Measurements from ENCODE around the gene AGMO. TPM values are rescaled to one million over a fixed set of nuclear protein-coding genes. Genes with fewer than 3 reads are reported as not detected.

The AGMO gene
- total and polyA plus RNA-seq, 2 donors (not counting 1 experiment from before 2014, with no cell fraction given), result 0.06 TPM; not detected in 1

DNA sequence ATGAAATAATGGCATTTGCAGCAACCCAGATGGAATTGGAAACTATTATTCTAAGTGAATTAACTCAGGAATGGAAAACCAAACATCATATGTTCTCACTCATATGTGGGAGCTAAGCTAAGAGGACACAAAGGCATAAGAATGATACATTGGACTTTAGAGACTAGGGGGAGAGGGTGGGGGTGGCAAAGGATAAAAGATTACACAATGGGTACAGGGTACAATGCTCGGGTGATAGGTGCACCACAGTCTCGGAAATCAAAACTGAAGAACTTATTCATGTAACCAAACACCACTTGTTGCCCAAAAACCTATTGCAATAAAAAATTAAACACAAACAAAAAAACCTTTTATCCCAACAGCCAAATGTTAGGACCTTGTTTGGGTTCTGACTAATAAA lies 17.8 kb downstream of the AGMO start:
- Histone ChIP-seq H3K4me1 (ENCODE audit: control insufficient read depth, extremely low read depth, insufficient read depth, low read length) (no peaks in the 10 kb centered on the region), H4K20me1 (ENCODE audit: control insufficient read depth, extremely low read depth, insufficient read depth, low read length) (no peaks in the 10 kb centered on the region), H3K4me3 (replicated peaks in 1 of 4; ENCODE audit: control extremely low read depth in 1 of 4, insufficient read depth in 1 of 4, low read depth in 3 of 4, low read length in 4 of 4) (no peak overlapping the region), H3K9ac (ENCODE audit: insufficient read depth, low read length) (no peak overlapping the region), H3K79me2 (ENCODE audit: control insufficient read depth, insufficient read depth, low read length) (no peaks in the 10 kb centered on the region), H2AFZ (ENCODE audit: low read length) (no peak overlapping the region), H3K9me3 (ENCODE audit: control insufficient read depth, insufficient read depth, low read depth, low read length) (no peaks in the 10 kb centered on the region), H3K27ac (ENCODE audit: insufficient read depth, low read length) (no peak overlapping the region), H3K4me2 (ENCODE audit: extremely low read depth, insufficient read depth, low read length) (no peak overlapping the region), H3K36me3 (ENCODE audit: control insufficient read depth, insufficient read depth, low read length) (no peaks in the 10 kb centered on the region), H3K27me3 (ENCODE audit: control insufficient read depth, insufficient read depth, low read length) (no peaks in the 10 kb centered on the region)
- TF ChIP-seq, protein P1, sequence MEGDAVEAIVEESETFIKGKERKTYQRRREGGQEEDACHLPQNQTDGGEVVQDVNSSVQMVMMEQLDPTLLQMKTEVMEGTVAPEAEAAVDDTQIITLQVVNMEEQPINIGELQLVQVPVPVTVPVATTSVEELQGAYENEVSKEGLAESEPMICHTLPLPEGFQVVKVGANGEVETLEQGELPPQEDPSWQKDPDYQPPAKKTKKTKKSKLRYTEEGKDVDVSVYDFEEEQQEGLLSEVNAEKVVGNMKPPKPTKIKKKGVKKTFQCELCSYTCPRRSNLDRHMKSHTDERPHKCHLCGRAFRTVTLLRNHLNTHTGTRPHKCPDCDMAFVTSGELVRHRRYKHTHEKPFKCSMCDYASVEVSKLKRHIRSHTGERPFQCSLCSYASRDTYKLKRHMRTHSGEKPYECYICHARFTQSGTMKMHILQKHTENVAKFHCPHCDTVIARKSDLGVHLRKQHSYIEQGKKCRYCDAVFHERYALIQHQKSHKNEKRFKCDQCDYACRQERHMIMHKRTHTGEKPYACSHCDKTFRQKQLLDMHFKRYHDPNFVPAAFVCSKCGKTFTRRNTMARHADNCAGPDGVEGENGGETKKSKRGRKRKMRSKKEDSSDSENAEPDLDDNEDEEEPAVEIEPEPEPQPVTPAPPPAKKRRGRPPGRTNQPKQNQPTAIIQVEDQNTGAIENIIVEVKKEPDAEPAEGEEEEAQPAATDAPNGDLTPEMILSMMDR (conservative IDR thresholded peaks at IDR 0.05 in 1 of 2, IDR thresholded peaks at IDR 0.05 in 1 of 2; ENCODE audit: low read depth in 1 of 2, low read length in 2 of 2), result no peak
- TF ChIP-seq EZH2 (IDR thresholded peaks at IDR 0.05; ENCODE audit: low read length, missing control alignments), result no peak
- no peak for DNase-seq (ENCODE audit: low read depth in 2 of 2)

GRCh38 chr7:15543256-15543655 lies 18.6 kb downstream of the AGMO start:
- TF ChIP-seq EZH2 (IDR thresholded peaks at IDR 0.05; ENCODE audit: low read length, missing control alignments), result no peak
- TF ChIP-seq, protein P1 (conservative IDR thresholded peaks at IDR 0.05 in 1 of 2, IDR thresholded peaks at IDR 0.05 in 1 of 2; ENCODE audit: low read depth in 1 of 2, low read length in 2 of 2), result no peak
- Histone ChIP-seq H2AFZ (ENCODE audit: low read length) (no peak overlapping the region), H3K4me1 (ENCODE audit: control insufficient read depth, extremely low read depth, insufficient read depth, low read length) (no peaks in the 10 kb centered on the region), H3K79me2 (ENCODE audit: control insufficient read depth, insufficient read depth, low read length) (no peaks in the 10 kb centered on the region), H4K20me1 (ENCODE audit: control insufficient read depth, extremely low read depth, insufficient read depth, low read length) (no peaks in the 10 kb centered on the region), H3K4me3 (replicated peaks in 1 of 4; ENCODE audit: control extremely low read depth in 1 of 4, insufficient read depth in 1 of 4, low read depth in 3 of 4, low read length in 4 of 4) (no peak overlapping the region), H3K9me3 (ENCODE audit: control insufficient read depth, insufficient read depth, low read depth, low read length) (no peaks in the 10 kb centered on the region), H3K4me2 (ENCODE audit: extremely low read depth, insufficient read depth, low read length) (no peak overlapping the region), H3K27ac (ENCODE audit: insufficient read depth, low read length) (no peak overlapping the region), H3K27me3 (ENCODE audit: control insufficient read depth, insufficient read depth, low read length) (no peaks in the 10 kb centered on the region), H3K9ac (ENCODE audit: insufficient read depth, low read length) (no peak overlapping the region), H3K36me3 (ENCODE audit: control insufficient read depth, insufficient read depth, low read length) (no peaks in the 10 kb centered on the region)
- no peak for DNase-seq (ENCODE audit: low read depth in 2 of 2)

DNA sequence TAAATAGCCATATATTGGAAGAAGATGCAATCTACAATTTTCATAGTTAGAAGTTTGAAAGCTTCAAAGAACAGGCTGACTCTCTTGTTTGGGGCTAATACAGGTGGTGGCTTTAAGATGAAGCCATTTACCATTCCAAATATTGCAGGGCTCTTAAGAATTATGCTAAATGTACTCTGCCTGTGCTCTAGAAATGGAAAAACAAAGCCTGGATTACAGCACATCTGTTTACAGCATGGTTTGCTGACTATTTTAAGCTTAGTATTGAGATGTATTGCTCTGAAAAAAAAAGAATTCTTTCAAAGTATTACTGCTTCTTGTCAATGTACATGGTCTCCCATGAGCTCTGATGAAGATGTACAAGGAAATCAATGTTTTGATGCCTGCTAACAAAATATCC lies 34.2 kb downstream of the AGMO start:
- no peak overlapping the region for H3K4me3 ChIP-seq (replicated peaks in 1 of 4; ENCODE audit: control extremely low read depth in 1 of 4, insufficient read depth in 1 of 4, low read depth in 3 of 4, low read length in 4 of 4)
- H3K36me3 ChIP-seq (ENCODE audit: control insufficient read depth, insufficient read depth, low read length), result no peaks in the 10 kb centered on the region
- no peak overlapping the region for H3K9ac ChIP-seq (ENCODE audit: insufficient read depth, low read length)
- no peak for DNase-seq (ENCODE audit: low read depth in 2 of 2)
- H3K27ac ChIP-seq (ENCODE audit: insufficient read depth, low read length), result no peak overlapping the region
- no peaks in the 10 kb centered on the region for H4K20me1 ChIP-seq (ENCODE audit: control insufficient read depth, extremely low read depth, insufficient read depth, low read length)
- H2AFZ ChIP-seq (ENCODE audit: low read length), result no peak overlapping the region
- no peak overlapping the region for H3K4me2 ChIP-seq (ENCODE audit: extremely low read depth, insufficient read depth, low read length)
- H3K4me1 ChIP-seq (ENCODE audit: control insufficient read depth, extremely low read depth, insufficient read depth, low read length), result no peaks in the 10 kb centered on the region
- H3K79me2 ChIP-seq (ENCODE audit: control insufficient read depth, insufficient read depth, low read length), result no peaks in the 10 kb centered on the region
- no peaks in the 10 kb centered on the region for H3K27me3 ChIP-seq (ENCODE audit: control insufficient read depth, insufficient read depth, low read length)
- H3K9me3 ChIP-seq (ENCODE audit: control insufficient read depth, insufficient read depth, low read depth, low read length), result no peaks in the 10 kb centered on the region
- TF ChIP-seq, protein P1 (conservative IDR thresholded peaks at IDR 0.05 in 1 of 2, IDR thresholded peaks at IDR 0.05 in 1 of 2; ENCODE audit: low read depth in 1 of 2, low read length in 2 of 2), result no peak
- TF ChIP-seq EZH2 (IDR thresholded peaks at IDR 0.05; ENCODE audit: low read length, missing control alignments), result no peak
